GM19397 (cell line): ENCODE results near the gene TCF7L2.

Source experiments
- ATAC-seq: cut with Tn5 transposase; IDR thresholded peaks from one replicate; pipeline ENCODE4 v1.9.1; 2021; ENCODE audit warnings: mild to moderate bottlenecking, moderate library complexity; ENCODE audit not compliant: unreplicated experiment

The TCF7L2 gene

GRCh38 chr10:113020838-113021237 is 70.8 kb downstream of the TCF7L2 start:
- ATAC-seq = no peak

DNA sequence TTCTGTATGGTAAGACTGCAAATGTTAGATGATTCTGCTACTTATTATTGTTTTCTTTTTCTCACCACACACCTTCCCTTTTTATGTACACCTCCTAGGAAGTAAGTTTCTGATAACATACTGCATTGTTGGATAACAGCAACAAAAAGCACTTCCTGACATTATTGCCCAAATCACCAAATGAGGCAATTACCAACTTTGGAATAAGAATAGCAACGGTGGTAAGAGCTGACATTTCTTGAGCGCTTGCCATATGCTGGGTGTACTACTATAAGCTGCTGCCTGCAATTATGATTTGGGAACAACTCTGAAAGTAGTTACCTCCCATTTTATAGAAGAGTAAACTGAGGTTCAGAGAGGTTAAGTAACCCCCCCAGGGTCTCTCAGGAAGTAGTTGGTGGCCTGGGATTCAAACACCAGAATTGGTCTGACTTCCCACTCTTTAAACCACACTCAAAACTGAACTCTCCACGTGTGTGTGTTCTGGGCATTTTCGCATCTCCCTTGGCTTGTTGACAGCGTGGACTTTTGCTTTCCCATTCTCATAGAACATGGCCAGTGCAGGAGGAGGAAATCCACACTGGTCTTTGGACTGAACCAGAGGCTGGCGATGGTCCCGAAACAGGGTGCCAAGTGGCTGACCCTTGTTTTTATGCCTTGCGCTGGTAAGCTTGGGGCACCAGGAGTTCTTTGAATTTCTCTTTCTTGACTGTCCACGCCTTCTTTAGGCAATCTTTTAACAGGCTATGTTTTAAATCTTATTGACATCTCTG is 71.4 kb downstream of the TCF7L2 start:
- ATAC-seq = no peak

GRCh38 chr10:113022265-113022664 is 72.2 kb downstream of the TCF7L2 start:
- no peak for ATAC-seq

- no peak for ATAC-seq
Observed at GRCh38 chr10:113023017-113023416, 73.0 kb downstream of the TCF7L2 start.

GRCh38 chr10:113024930-113025329 is 74.9 kb downstream of the TCF7L2 start:
- no peak for ATAC-seq

- no peak for ATAC-seq
Observed at GRCh38 chr10:113025487-113025886, 75.4 kb downstream of the TCF7L2 start.

GRCh38 chr10:113026679-113027078 is 76.6 kb downstream of the TCF7L2 start:
- ATAC-seq = no peak

DNA sequence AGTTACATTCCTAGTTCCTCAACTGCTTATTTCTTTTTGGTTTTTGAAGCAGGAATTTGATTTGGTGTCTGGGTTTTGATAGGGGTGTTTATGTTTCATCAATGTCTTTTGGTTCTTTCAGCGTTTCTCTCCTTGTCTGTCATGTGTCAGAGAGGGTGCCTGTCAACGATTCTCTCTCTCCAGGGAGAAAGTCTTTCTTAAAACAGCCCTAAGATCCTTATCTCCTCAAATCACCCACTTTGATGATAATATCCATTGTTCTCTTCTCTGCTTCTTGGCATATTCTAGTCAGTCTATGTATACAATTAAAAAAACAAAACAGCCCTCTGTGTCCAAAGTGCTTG is 77.2 kb downstream of the TCF7L2 start:
- no peak for ATAC-seq

- no peak for ATAC-seq
Observed at GRCh38 chr10:113027574-113028455, 77.8 kb downstream of the TCF7L2 start.

GRCh38 chr10:113028456-113029440 is 78.7 kb downstream of the TCF7L2 start:
- no peak for ATAC-seq

DNA sequence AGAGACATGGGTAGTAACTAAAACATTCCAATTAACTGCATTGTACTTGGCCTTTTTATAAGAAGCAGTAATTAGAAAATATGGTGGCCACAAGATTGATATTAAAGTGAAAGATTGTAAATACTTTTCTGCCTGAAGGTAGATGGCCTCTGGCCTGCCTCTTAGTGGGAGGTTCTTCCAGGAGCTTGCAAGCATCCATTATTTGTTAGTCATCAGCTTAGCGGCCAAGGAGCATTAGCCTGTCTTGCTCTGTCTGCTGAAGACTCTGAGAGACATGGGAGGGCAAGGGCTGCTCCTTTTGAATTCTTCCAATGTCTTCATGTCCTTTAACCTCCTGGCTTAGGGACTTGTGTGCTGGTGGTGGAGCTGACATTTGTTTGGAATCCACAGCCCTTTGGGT is 80.4 kb downstream of the TCF7L2 start:
- no peak for ATAC-seq

GRCh38 chr10:113031147-113031546 is 81.1 kb downstream of the TCF7L2 start:
- ATAC-seq = no peak

DNA sequence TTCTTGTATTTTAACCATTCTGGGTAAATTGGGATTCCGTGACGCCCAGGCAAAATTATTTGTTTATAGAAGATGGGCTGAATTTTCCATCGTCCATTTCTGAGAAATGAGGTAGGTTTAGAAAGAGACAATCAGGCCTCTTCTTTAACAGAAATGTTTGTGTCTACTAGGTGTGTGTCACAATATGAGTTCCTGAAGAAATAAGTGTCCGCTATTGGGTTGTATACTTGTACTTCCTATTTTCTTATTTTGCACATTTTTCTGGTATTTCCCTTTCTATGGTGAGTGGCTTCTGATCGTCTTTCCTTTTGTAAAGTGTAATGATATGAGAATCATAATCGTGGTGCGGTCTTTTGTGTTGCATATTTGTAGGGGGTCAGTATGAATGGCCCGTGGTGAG is 83.9 kb downstream of the TCF7L2 start:
- ATAC-seq = no peak

DNA sequence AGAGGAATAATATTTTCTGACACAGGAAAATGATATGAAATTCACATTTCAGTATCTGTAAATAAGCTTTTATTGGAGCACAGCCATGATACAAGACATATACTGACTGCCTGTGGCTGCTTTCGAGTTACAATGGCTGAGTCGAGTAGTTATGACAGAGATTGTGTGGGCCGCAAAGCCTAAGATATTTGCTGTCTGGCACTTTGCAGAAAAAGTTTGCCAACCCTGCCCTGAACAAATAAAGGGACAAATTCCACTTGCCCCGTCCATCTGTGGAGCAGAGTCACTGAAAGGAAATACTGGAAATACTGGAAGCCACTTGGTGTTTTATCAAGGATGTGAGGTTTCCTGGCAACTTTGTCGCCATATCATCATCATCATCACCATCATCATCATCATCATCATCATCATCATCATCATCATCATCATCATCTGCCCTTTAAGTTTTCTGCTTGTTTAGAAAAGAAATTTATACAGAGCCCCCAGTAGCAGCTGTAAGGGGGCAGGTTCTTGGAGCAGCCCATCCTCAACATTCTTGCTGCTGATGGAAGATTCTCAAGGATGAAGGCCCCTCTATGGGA is 85.8 kb downstream of the TCF7L2 start:
- ATAC-seq = no peak

DNA sequence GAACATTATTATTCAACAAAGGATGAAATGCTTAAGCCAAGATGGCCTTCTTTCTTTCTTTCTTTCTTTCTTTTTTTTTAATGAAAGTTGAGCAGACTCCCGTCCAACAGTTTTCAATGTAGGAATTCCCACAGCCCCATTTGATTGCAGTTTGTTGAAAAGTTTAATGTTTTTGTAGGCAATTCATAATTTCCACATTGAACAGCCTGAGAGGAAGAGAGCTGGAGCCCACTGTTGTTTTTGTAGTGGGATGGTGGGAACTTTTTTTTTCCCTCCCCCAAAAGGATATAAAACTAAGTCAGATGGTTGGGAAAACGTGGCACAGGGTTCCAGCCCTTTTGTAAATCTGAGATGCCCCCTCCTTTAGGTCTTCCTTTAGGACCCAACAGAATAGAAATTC is 86.6 kb downstream of the TCF7L2 start:
- ATAC-seq = no peak

DNA sequence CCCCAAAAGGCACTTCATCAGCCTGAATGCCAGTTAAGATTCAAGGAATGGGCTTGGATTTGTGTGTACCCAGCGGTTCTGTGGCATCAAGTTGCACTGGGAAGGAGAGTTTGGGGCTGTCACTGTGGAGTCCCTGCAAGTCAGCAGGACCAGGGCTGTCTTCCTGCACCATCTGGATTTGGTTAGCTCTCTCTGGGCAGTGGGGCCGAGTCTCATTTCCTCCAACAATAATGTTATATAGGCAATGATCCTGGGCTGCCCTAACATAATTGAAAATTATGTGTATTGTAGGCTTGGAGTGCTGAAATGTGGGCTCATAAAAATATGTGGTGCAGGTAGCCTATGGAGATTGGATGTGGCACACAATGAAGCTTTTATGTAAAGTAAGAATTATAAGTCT is 87.2 kb downstream of the TCF7L2 start:
- no peak for ATAC-seq

DNA sequence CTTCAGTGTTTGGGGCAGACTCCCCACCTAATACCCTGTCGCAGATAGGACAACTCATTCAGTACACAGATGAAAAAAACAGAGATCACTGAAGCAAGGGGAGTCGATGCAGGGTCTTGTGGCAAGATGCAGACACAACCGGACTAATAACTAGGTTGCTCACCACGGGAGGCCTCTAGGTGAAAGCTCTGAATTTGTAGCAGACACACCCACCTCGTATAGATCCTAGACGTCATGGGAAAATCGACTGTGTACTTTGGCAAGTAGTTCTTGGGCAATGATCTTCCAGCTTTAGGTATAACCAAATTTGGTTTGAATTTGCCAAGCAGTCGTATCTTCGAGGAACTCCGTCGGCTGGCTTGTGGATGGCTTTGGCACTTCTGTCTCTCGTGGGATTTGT is 88.1 kb downstream of the TCF7L2 start:
- ATAC-seq = no peak

GRCh38 chr10:113038985-113039384 is 88.9 kb downstream of the TCF7L2 start:
- ATAC-seq = no peak

DNA sequence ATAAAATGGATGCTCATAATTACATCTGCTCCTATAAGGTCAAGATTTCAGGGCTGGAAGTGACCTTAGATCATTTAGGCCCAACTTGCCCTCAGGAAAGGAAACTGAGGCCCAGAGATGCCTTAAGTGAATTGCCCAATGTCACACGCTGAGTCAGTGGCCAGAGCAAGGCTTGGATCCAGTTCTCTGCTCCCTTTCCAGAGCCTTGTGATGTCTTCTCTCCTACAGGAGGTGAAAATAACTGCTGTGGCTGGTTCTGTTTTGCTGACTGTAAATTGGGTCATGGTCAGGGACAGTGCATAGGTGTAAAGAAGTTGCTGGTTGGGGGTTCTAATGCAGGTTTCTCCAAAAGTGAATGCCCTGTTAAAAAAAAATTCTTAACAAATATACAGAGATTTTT is 91.3 kb downstream of the TCF7L2 start:
- ATAC-seq = no peak

GRCh38 chr10:113041841-113042750 is 92.0 kb downstream of the TCF7L2 start:
- ATAC-seq = no peak
